HepG2 (cell line): ENCODE results near the gene HNRNPR. TPM values are rescaled to one million over a fixed set of nuclear protein-coding genes. Genes with fewer than 3 reads are reported as not detected.

Experiments used
- ATAC-seq: fragments of 200-7000 bp; cut with Tn5 transposase; 3 replicates; pipeline ENCODE4 v1.9.1; 2020; ENCODE audit warnings: mild to moderate bottlenecking, moderate library complexity
- BruUV-seq: library from RNA; stranded (reverse); fragments of 400-500 nt; replicated peaks from 2 replicates; lab custom pipeline; 2021; lab: Mats Ljungman, UMichigan
- CTCF ChIA-PET: fragments of 300-600 bp; formaldehyde crosslinking; extraction: SDS; loops from one replicate; lab custom pipeline; 2021; ENCODE audit warnings: low total read pairs, inconsistent platforms, low intra/inter-chr PET ratio; lab: Yijun Ruan, JAX
- POLR2A ChIA-PET: fragments of 350-600 bp; sonication (Branson Sonifier 250); formaldehyde crosslinking; loops from one replicate; lab custom pipeline; 2020; ENCODE audit warnings: antibody characterized with exemption, inconsistent platforms; lab: Yijun Ruan, JAX
- DNase-seq: peaks from one replicate; pipeline ENCODE4 v3.0.0-alpha.2; 2015; ENCODE audit warnings: low spot score
- FAIRE-seq: peaks from 3 replicates; lab custom pipeline; 2011; peaks lifted over from hg19 to GRCh38; lab: Jason Lieb, UNC
- H2AFZ ChIP-seq: one replicate; pipeline ENCODE4 v1.6.1; 2011; ENCODE audit warnings: low read length, inconsistent platforms
- H3K27ac ChIP-seq: fragments of 300-600 bp; 3 replicates; pipeline ENCODE4 v1.8.0; 2011; ENCODE audit warnings: mixed run types, mild to moderate bottlenecking, mixed read lengths, low read length, inconsistent platforms; ENCODE audit not compliant: insufficient read depth; ENCODE audit errors: extremely low read length
- H3K27me3 ChIP-seq, 2 experiments: fragments of 200-600 bp in 1 of 2; 2 replicates in 1 of 2; 3 replicates in 1 of 2; pipeline versions ENCODE4 v1.6.0 to v1.8.0; 2011; ENCODE audit warnings: low read length in 2 of 2, mild to moderate bottlenecking in 2 of 2, moderate library complexity in 2 of 2, inconsistent platforms in 1 of 2; ENCODE audit not compliant: insufficient read depth in 2 of 2, control insufficient read depth in 1 of 2
- H3K36me3 ChIP-seq, 2 experiments: fragments of 200-600 bp in 1 of 2; replicated peaks in 1 of 2; 2 replicates in 1 of 2; 3 replicates in 1 of 2; pipeline versions ENCODE4 v1.5.1 to v1.8.0; 2011; ENCODE audit warnings: low read length in 2 of 2, inconsistent platforms in 1 of 2; ENCODE audit not compliant: insufficient read depth in 2 of 2, control insufficient read depth in 1 of 2
- H3K4me1 ChIP-seq: 2 replicates; pipeline ENCODE4 v1.5.1; 2012; ENCODE audit warnings: low read length, inconsistent platforms; ENCODE audit not compliant: insufficient read depth
- H3K4me2 ChIP-seq: 2 replicates; pipeline ENCODE4 v1.6.0; 2011; ENCODE audit warnings: low read depth, low read length, inconsistent platforms
- H3K4me3 ChIP-seq, 3 experiments: fragments of 200-600 bp in 1 of 3; sonication (generic), shearing (Covaris generic) in 1 of 3; replicated peaks in 1 of 3; 2 replicates each; pipeline ENCODE4 v1.5.1; 2011 to 2016; ENCODE audit warnings: low read length in 3 of 3, inconsistent platforms in 2 of 3, low read depth in 2 of 3, mild to moderate bottlenecking in 2 of 3, control low read depth in 1 of 3, mixed read lengths in 1 of 3; ENCODE audit not compliant: insufficient read depth in 1 of 3
- H3K79me2 ChIP-seq: one replicate; pipeline ENCODE4 v1.6.1; 2011; ENCODE audit warnings: low read length, inconsistent platforms; ENCODE audit not compliant: insufficient read depth
- H3K9ac ChIP-seq: 2 replicates; pipeline ENCODE4 v1.6.0; 2011; ENCODE audit warnings: mild to moderate bottlenecking, low read depth, low read length, inconsistent platforms; ENCODE audit not compliant: insufficient read depth
- H3K9me3 ChIP-seq: 2 replicates; pipeline ENCODE4 v1.5.1; 2012; ENCODE audit warnings: mild to moderate bottlenecking, low read length
- H4K20me1 ChIP-seq: 2 replicates; pipeline ENCODE4 v1.6.0; 2011; ENCODE audit warnings: inconsistent platforms, mild to moderate bottlenecking, low read length, moderate library complexity; ENCODE audit not compliant: insufficient read depth
- CEBPB ChIP-seq: IDR thresholded peaks from 2 replicates; pipeline ENCODE4 v1.6.1; 2011; ENCODE audit warnings: low read depth, low read length, improper control_type of control experiment, borderline replicate concordance
- GABPA ChIP-seq, 2 experiments: IDR thresholded peaks; 2 replicates each; pipeline ENCODE4 v1.6.1; 2011 to 2016; ENCODE audit warnings: low read depth in 2 of 2, low read length in 1 of 2, missing biosample characterization in 1 of 2, missing genetic modification characterization in 1 of 2
- KDM5A ChIP-seq: fragments of 200-600 bp; sonication (generic); IDR thresholded peaks from 2 replicates; pipeline ENCODE4 v1.7.0; 2018; ENCODE audit warnings: antibody characterized with exemption, mild to moderate bottlenecking, low read length, borderline replicate concordance
- KDM6A ChIP-seq: IDR thresholded peaks from 2 replicates; pipeline ENCODE4 v1.6.1; 2016; ENCODE audit warnings: low read depth
- MZF1 ChIP-seq: sonication (generic); formaldehyde crosslinking; IDR thresholded peaks from 2 replicates; pipeline ENCODE4 v1.8.1; 2023; ENCODE audit warnings: mild to moderate bottlenecking, missing genetic modification reagents, borderline replicate concordance
- POLR2AphosphoS5 ChIP-seq: IDR thresholded peaks from 2 replicates; pipeline ENCODE4 v1.6.1; 2012; ENCODE audit warnings: low read depth, low read length
- RBFOX2 ChIP-seq: fragments of 200-400 bp; formaldehyde crosslinking; IDR thresholded peaks from 2 replicates; pipeline ENCODE4 v1.6.1; 2017; ENCODE audit warnings: low read depth, mild to moderate bottlenecking, low read length
- SETDB1 ChIP-seq: sonication (generic); formaldehyde crosslinking; IDR thresholded peaks from 2 replicates; pipeline ENCODE4 v1.5.1; 2020; ENCODE audit warnings: missing genetic modification reagents, mild to moderate bottlenecking, borderline replicate concordance
- TEAD2 ChIP-seq: sonication (generic); formaldehyde crosslinking; IDR thresholded peaks from 2 replicates; pipeline ENCODE4 v1.9.0; 2021; ENCODE audit warnings: missing genetic modification reagents
- TGIF2 ChIP-seq: IDR thresholded peaks from 2 replicates; pipeline ENCODE4 v1.6.1; 2016; ENCODE audit warnings: control low read depth, missing compliant biosample characterization
- ZKSCAN1 ChIP-seq: fragments of 150-350 bp; IDR thresholded peaks from 2 replicates; pipeline ENCODE4 v1.6.1; 2014; ENCODE audit warnings: low read length
- ZNF296 ChIP-seq: sonication (generic); formaldehyde crosslinking; conservative IDR thresholded peaks from 2 replicates; pipeline ENCODE4 v1.5.0; 2020; ENCODE audit warnings: mild to moderate bottlenecking, missing genetic modification reagents
- ZNF33A ChIP-seq: sonication (generic); formaldehyde crosslinking; IDR thresholded peaks from 2 replicates; pipeline ENCODE4 v1.5.1; 2020; ENCODE audit warnings: missing genetic modification reagents, mild to moderate bottlenecking, moderate library complexity, borderline replicate concordance
- ZNF484 ChIP-seq: sonication (generic); formaldehyde crosslinking; IDR thresholded peaks from 2 replicates; pipeline ENCODE4 v1.5.1; 2020; ENCODE audit warnings: mild to moderate bottlenecking, low read depth, missing genetic modification reagents, borderline replicate concordance
- ZNF576 ChIP-seq: sonication (generic); formaldehyde crosslinking; IDR thresholded peaks from 2 replicates; pipeline ENCODE4 v1.4.0; 2020; ENCODE audit warnings: mild to moderate bottlenecking, missing genetic modification reagents
- ZNF7 ChIP-seq: IDR thresholded peaks from 2 replicates; pipeline ENCODE4 v1.6.1; 2016; ENCODE audit warnings: missing biosample characterization, missing genetic modification reagents
- ZNF772 ChIP-seq: sonication (generic); formaldehyde crosslinking; IDR thresholded peaks from 2 replicates; pipeline ENCODE4 v1.5.0; 2020; ENCODE audit warnings: mild to moderate bottlenecking, missing genetic modification reagents
- ZNF800 ChIP-seq: sonication (generic); formaldehyde crosslinking; IDR thresholded peaks from 2 replicates; pipeline ENCODE4 v1.4.0; 2020; ENCODE audit warnings: missing genetic modification reagents
- ZNF841 ChIP-seq: sonication (generic); formaldehyde crosslinking; IDR thresholded peaks from 2 replicates; pipeline ENCODE4 v1.8.1; 2023; ENCODE audit warnings: missing genetic modification reagents, borderline replicate concordance
- WGBS: methylation state at CpG from one replicate; pipeline ENCODE4 v1.1.6; 2017; ENCODE audit warnings: low lambda C conversion rate; 5-methylcytosine and 5-hydroxymethylcytosine counted together
- in situ Hi-C: cut with HindIII; loops from 2 replicates; pipeline ENCODE4 v1.10.0; 2017; ENCODE audit warnings: low pct_unique_long_range_greater_than_20kb; ENCODE audit not compliant: extremely low pct_ligation_motif_present
- intact Hi-C: fragments of 100-400 bp; cut with micrococcal nuclease; formaldehyde crosslinking; loops from one replicate; pipeline ENCODE4 v1.10.0; 2022; ENCODE audit not compliant: unreplicated experiment
- polyA plus RNA-seq, 8 experiments: library from polyadenylated mRNA; depleted of rRNA in 3 of 8; stranded (reverse) in 7 of 8; unstranded in 1 of 8; fragments of >200 nt; fragmentation: Illumina TruSeq in 4 of 8; extraction: Trizol in 4 of 8; gene quantifications; 2 replicates each; pipeline versions ENCODE4 v1.2.1 to v1.2.3, GENCODE V29; 2011 to 2016; ENCODE audit warnings: low read depth in 4 of 8, missing spikeins in 1 of 8, mixed read lengths in 1 of 8; ENCODE audit not compliant: insufficient read depth in 1 of 8
- total RNA-seq, 5 experiments: library from RNA; depleted of rRNA; stranded (reverse); fragments of >200 nt; fragmentation: Illumina TruSeq; extraction: Trizol; gene quantifications; 2 replicates each; pipeline ENCODE4 v1.2.3, GENCODE V29; 2016; ENCODE audit warnings: low read depth in 1 of 5
- TF ChIP-seq, protein P1 (sequence below): sonication (generic); formaldehyde crosslinking; IDR thresholded peaks from 2 replicates; pipeline ENCODE4 v1.4.0; 2020; ENCODE audit warnings: missing genetic modification reagents

Gene HNRNPR
- total and polyA plus RNA-seq, 2 of the 13 experiments (the other 11 are each of a cell fraction or from before 2014, with no cell fraction given), result 133 to 216 TPM

DNA sequence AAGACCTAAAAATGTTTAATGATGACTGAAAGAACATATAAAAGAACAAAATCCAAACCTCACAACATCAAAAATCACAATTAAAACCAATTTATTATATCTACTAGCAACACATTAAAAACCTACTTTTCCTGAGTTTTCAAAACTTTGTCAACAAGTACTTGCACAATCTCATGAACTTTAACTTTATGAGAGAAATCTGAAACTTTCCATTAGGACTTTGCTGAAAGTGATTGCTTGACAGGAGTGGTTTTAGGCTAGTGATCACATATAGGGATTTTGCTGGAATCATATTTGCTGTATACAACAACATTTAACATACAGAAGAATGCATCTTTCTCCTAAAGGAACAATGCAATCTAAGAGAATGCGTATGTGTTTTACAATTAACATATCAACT lies 13.2 kb downstream of the HNRNPR start (continued):
- TF ChIP-seq GABPA (IDR thresholded peaks at IDR 0.05; ENCODE audit: low read depth, low read length) (no peak), GABPA (CRISPR knock-in tag; IDR thresholded peaks at IDR 0.05; ENCODE audit: low read depth) (no peak), CEBPB (peak; percentile 41; the same call in 1 of the 2 replicates), MZF1 (no peak), KDM6A (CRISPR knock-in tag) (no peak), TEAD2 (CRISPR knock-in tag) (no peak), ZNF7 (no peak), RBFOX2 (0 out of 2 replicates have a peak, but pooled peaks have one; percentile 4)
- TF ChIP-seq, protein P1, sequence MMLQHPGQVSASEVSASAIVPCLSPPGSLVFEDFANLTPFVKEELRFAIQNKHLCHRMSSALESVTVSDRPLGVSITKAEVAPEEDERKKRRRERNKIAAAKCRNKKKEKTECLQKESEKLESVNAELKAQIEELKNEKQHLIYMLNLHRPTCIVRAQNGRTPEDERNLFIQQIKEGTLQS (CRISPR knock-in tag), result no peak

DNA sequence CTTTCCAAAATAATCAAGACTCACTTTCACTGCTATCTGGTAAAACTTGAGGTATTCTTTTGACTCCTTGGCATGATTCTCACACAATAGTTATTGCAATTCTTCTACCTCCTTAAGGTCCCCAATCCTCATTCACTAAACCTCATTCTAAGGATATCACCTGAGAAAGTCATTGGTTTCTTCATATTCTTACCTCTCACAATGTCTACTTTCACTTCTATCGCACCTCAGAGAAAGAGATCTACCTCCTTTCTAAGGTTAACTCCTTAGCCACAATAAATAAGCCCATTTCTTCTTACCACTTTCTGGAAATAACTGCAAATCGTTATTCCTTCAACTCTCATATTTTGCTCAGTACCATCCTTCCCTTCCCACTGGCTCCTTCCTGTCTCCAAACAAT lies 18.7 kb downstream of the HNRNPR start:
- peaks cover 14 to 76% of the 10 kb centered on the region in 2 experiments for H3K36me3 ChIP-seq
- no peak overlapping the region for H2AFZ ChIP-seq
- no peak overlapping the region for H3K4me3 ChIP-seq
- CTCF ChIA-PET, result no interaction called here
- DNase-seq, result no peak
- no peak for TF ChIP-seq ZKSCAN1
- TF ChIP-seq ZNF33A (CRISPR knock-in tag), result no peak
- no peak for TF ChIP-seq ZNF772 (CRISPR knock-in tag)
- no peak for TF ChIP-seq TGIF2 (CRISPR knock-in tag)
- no peak for TF ChIP-seq POLR2AphosphoS5
- TF ChIP-seq ZNF800 (CRISPR knock-in tag), result no peak
- TF ChIP-seq ZNF841 (CRISPR knock-in tag), result no peak
- TF ChIP-seq ZNF296, result no peak
- no peak for TF ChIP-seq SETDB1 (CRISPR knock-in tag)
- no peak for TF ChIP-seq KDM5A
- TF ChIP-seq ZNF576 (CRISPR knock-in tag), result no peak
- no peak for TF ChIP-seq ZNF484
- TF ChIP-seq, all 625 proteins: peak for 0
- WGBS, result 94% methylated on average over 2 of the region's 2 CpGs
- intact Hi-C loops, result no loop called here
- no peak overlapping the region for H3K27ac ChIP-seq
- H3K4me1 ChIP-seq, result no peaks in the 10 kb centered on the region
- ATAC-seq (no peak), FAIRE-seq (no peak)
- H4K20me1 ChIP-seq, result peaks cover 6% of the 10 kb centered on the region
- H3K9me3 ChIP-seq, result no peaks in the 10 kb centered on the region
- in situ Hi-C loops, result no loop called here
- BruUV-seq, result no TSS peak
- H3K4me2 ChIP-seq, result no peak overlapping the region
- H3K27me3 ChIP-seq, result no peaks in the 10 kb centered on the region
- H3K79me2 ChIP-seq, result peaks cover 59% of the 10 kb centered on the region
- H3K9ac ChIP-seq, result no peak overlapping the region
- POLR2A ChIA-PET, result no interaction called here
